OCI-LY7 (cell line): ENCODE measurements around the gene LDLRAD2. TPM values are rescaled to one million over a fixed set of nuclear protein-coding genes. Genes with fewer than 3 reads are reported as not detected.
"Not testable (repeated sequence)": the region's sequence is repeated elsewhere in the genome, so short reads cannot be mapped to it uniquely, and the experiment has no call there.

Experiments used
- BruUV-seq: library from RNA; stranded (reverse); fragments of 400-500 nt; replicated peaks from 2 replicates; lab custom pipeline; 2021; lab: Mats Ljungman, UMichigan
- CTCF ChIA-PET: fragments of 300-600 bp; sonication (Branson Sonifier 250); formaldehyde crosslinking; loops from one replicate; lab custom pipeline; 2022; ENCODE audit warnings: antibody characterized with exemption; ENCODE audit not compliant: unreplicated experiment; lab: Charles Lee
- POLR2A ChIA-PET: fragments of 300-600 bp; sonication (Branson Sonifier 250); formaldehyde crosslinking; loops from one replicate; lab custom pipeline; 2022; ENCODE audit warnings: antibody characterized with exemption; lab: Charles Lee
- DNase-seq: peaks from one replicate; pipeline ENCODE4 v3.0.0-alpha.2; 2015; ENCODE audit warnings: low spot score
- H2AFZ ChIP-seq: fragments of 200-600 bp; sonication (generic), shearing (Covaris generic); 2 replicates; pipeline ENCODE4 v1.6.1; 2014; ENCODE audit warnings: mild to moderate bottlenecking, antibody characterized with exemption, low read length, moderate library complexity
- H3K27ac ChIP-seq: fragments of 200-600 bp; sonication (generic); 2 replicates; pipeline ENCODE4 v1.5.1; 2014; ENCODE audit warnings: mixed run types, low read depth, mild to moderate bottlenecking, moderate library complexity, low read length, inconsistent platforms; ENCODE audit not compliant: poor library complexity, severe bottlenecking
- H3K36me3 ChIP-seq: fragments of 200-600 bp; sonication (generic); 2 replicates; pipeline ENCODE4 v1.6.1; 2014; ENCODE audit warnings: mild to moderate bottlenecking, antibody characterized with exemption, low read length, moderate library complexity, mixed read lengths; ENCODE audit not compliant: insufficient read depth
- H3K4me1 ChIP-seq: fragments of 200-600 bp; sonication (generic); 2 replicates; pipeline ENCODE4 v1.5.1; 2014; ENCODE audit warnings: mild to moderate bottlenecking, low read length; ENCODE audit not compliant: insufficient read depth, poor library complexity, severe bottlenecking
- H3K4me2 ChIP-seq: fragments of 200-600 bp; sonication (generic); 2 replicates; pipeline ENCODE4 v1.6.1; 2014; ENCODE audit warnings: mild to moderate bottlenecking, low read length
- H3K4me3 ChIP-seq: fragments of 200-600 bp; sonication (generic); 2 replicates; pipeline ENCODE4 v1.5.1; 2014; ENCODE audit warnings: mild to moderate bottlenecking, low read depth, low read length; ENCODE audit not compliant: poor library complexity, severe bottlenecking
- H3K79me2 ChIP-seq: fragments of 200-600 bp; sonication (generic); 2 replicates; pipeline ENCODE4 v1.6.1; 2016; ENCODE audit warnings: low read depth, mild to moderate bottlenecking, low read length, moderate library complexity, mixed read lengths; ENCODE audit not compliant: insufficient read depth
- H3K9me2 ChIP-seq: fragments of 200-600 bp; sonication (generic); 2 replicates; pipeline ENCODE4 v1.6.1; 2016; ENCODE audit warnings: mild to moderate bottlenecking, low read length, mixed read lengths; ENCODE audit not compliant: insufficient read depth
- H3K9me3 ChIP-seq: fragments of 200-600 bp; sonication (generic); 2 replicates; pipeline ENCODE4 v1.6.1; 2014; ENCODE audit warnings: mild to moderate bottlenecking, mixed run types, low read length, mixed read lengths
- H4K20me1 ChIP-seq: fragments of 200-600 bp; sonication (generic); 2 replicates; pipeline ENCODE4 v1.6.1; 2014; ENCODE audit warnings: mild to moderate bottlenecking, antibody characterized with exemption, low read length, moderate library complexity, mixed read lengths; ENCODE audit not compliant: insufficient read depth
- EZH2phosphoT487 ChIP-seq: fragments of 200-600 bp; sonication (generic); IDR thresholded peaks from 2 replicates; pipeline ENCODE4 v1.6.1; 2018; ENCODE audit warnings: low read depth, borderline replicate concordance, mild to moderate bottlenecking, mixed run types, antibody characterized with exemption, low read length, moderate library complexity, mixed read lengths
- intact Hi-C: fragments of 100-400 bp; cut with micrococcal nuclease; formaldehyde crosslinking; loops from one replicate; pipeline ENCODE4 v1.10.0; 2022; ENCODE audit not compliant: unreplicated experiment
- total RNA-seq, 2 experiments: library from RNA; depleted of rRNA in 1 of 2; stranded (reverse); fragments of >200 nt in 1 of 2; shearing (Covaris generic) in 1 of 2; gene quantifications; 2 replicates each; pipeline ENCODE4 v1.2.3, GENCODE V29; 2014 to 2022
- TF ChIP-seq, protein P1 (sequence below): fragments of 200-600 bp; sonication (generic); conservative IDR thresholded peaks from 2 replicates; pipeline ENCODE4 v1.5.1; 2014; ENCODE audit warnings: mild to moderate bottlenecking, antibody characterized with exemption, low read length, moderate library complexity, mixed read lengths

Gene LDLRAD2
- total RNA-seq, 2 experiments from 2014 or later, result not detected

- CTCF ChIA-PET, result no interaction called here
- intact Hi-C loops, result no loop called here
Observed at GRCh38 chr1:21775985-21776562, 36.0 kb upstream of the LDLRAD2 start.

GRCh38 chr1:21776925-21777324, 35.1 kb upstream of the LDLRAD2 start:
- POLR2A ChIA-PET, H3K9me2 ChIP-seq, H3K4me3 ChIP-seq, H3K4me2 ChIP-seq, H3K9me3 ChIP-seq, CTCF ChIA-PET, H3K27ac ChIP-seq, H2AFZ ChIP-seq, DNase-seq, BruUV-seq, intact Hi-C loops: not testable (repeated sequence)
- Histone ChIP-seq H3K79me2 (peaks cover 100% of the 10 kb centered on the region), H4K20me1 (peaks cover 16% of the 10 kb centered on the region), H3K36me3 (peaks cover 46% of the 10 kb centered on the region), H3K4me1 (peaks cover 37% of the 10 kb centered on the region)

More at GRCh38 chr1:21775985-21776562, 36.0 kb upstream of the LDLRAD2 start:
- Histone ChIP-seq H3K9me2 (no peaks in the 10 kb centered on the region), H3K4me1 (peaks cover 37% of the 10 kb centered on the region), H4K20me1 (peaks cover 16% of the 10 kb centered on the region), H3K79me2 (peaks cover 100% of the 10 kb centered on the region), H2AFZ (no peak overlapping the region), H3K36me3 (peaks cover 51% of the 10 kb centered on the region), H3K4me2 (no peak overlapping the region), H3K9me3 (no peaks in the 10 kb centered on the region), H3K27ac (peak overlapping the region; percentile 18), H3K4me3 (no peak overlapping the region)
- BruUV-seq, result TSS peak; percentile 15
- DNase-seq, result no peak
- TF ChIP-seq, protein P1, sequence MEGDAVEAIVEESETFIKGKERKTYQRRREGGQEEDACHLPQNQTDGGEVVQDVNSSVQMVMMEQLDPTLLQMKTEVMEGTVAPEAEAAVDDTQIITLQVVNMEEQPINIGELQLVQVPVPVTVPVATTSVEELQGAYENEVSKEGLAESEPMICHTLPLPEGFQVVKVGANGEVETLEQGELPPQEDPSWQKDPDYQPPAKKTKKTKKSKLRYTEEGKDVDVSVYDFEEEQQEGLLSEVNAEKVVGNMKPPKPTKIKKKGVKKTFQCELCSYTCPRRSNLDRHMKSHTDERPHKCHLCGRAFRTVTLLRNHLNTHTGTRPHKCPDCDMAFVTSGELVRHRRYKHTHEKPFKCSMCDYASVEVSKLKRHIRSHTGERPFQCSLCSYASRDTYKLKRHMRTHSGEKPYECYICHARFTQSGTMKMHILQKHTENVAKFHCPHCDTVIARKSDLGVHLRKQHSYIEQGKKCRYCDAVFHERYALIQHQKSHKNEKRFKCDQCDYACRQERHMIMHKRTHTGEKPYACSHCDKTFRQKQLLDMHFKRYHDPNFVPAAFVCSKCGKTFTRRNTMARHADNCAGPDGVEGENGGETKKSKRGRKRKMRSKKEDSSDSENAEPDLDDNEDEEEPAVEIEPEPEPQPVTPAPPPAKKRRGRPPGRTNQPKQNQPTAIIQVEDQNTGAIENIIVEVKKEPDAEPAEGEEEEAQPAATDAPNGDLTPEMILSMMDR, result no peak
- TF ChIP-seq EZH2phosphoT487, result no peak
- POLR2A ChIA-PET, result no interaction called here

- Histone ChIP-seq H3K36me3 (peaks cover 36% of the 10 kb centered on the region), H3K9me3 (no peaks in the 10 kb centered on the region), H2AFZ (no peak overlapping the region), H3K4me3 (no peak overlapping the region), H4K20me1 (peaks cover 16% of the 10 kb centered on the region), H3K9me2 (no peaks in the 10 kb centered on the region), H3K4me1 (peaks cover 34% of the 10 kb centered on the region), H3K79me2 (peaks cover 91% of the 10 kb centered on the region), H3K27ac (no peak overlapping the region), H3K4me2 (no peak overlapping the region)
- intact Hi-C loops, result no loop called here
- ChIA-PET CTCF (no interaction called here), POLR2A (interaction anchor here (0.6 kb wide), 1 partner anchor 955 kb away, joined by 4 read pairs; no protein-coding TSS in a partner anchor)
- DNase-seq, result no peak
- BruUV-seq, result no TSS peak
- TF ChIP-seq EZH2phosphoT487, result no peak
- TF ChIP-seq, protein P1, result no peak
Observed at GRCh38 chr1:21778405-21778727, 33.7 kb upstream of the LDLRAD2 start.
